ENCODE measurements around the gene ZNF146.
"Not testable (repeated sequence)": the region's sequence is repeated elsewhere in the genome, so short reads cannot be mapped to it uniquely, and the experiment has no call there.

The ZNF146 gene

GRCh38 chr19:36225219-36225892, 10.4 kb downstream of the ZNF146 start:
- no peak for DNase-seq
- in situ Hi-C loops (cut with MboI; ENCODE audit: low pct_unique_long_range_greater_than_20kb, low sequenced_read_pairs): no loop called here

DNA sequence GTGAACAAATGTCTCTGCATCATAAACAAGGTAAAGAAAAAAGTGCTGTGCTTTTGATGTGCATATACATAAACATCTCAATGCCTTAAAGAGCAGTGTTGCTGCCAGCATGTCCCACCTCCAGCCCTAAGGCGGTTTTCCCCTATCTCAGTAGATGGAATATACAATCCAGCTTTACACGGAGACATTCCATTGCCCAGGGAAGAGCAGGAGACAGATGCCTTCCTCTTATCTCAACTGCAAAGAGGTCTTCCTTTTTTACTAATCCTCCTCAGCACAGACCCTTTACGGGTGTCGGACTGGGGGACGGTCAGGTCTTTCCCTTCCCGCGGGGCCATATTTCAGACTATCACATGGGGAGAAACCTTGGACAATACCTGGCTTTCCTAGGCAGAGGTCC, 18.7 kb downstream of the ZNF146 start:
- DNase-seq; in situ Hi-C loops (cut with MboI; ENCODE audit: low pct_unique_long_range_greater_than_20kb, low sequenced_read_pairs): not testable (repeated sequence)

DNA sequence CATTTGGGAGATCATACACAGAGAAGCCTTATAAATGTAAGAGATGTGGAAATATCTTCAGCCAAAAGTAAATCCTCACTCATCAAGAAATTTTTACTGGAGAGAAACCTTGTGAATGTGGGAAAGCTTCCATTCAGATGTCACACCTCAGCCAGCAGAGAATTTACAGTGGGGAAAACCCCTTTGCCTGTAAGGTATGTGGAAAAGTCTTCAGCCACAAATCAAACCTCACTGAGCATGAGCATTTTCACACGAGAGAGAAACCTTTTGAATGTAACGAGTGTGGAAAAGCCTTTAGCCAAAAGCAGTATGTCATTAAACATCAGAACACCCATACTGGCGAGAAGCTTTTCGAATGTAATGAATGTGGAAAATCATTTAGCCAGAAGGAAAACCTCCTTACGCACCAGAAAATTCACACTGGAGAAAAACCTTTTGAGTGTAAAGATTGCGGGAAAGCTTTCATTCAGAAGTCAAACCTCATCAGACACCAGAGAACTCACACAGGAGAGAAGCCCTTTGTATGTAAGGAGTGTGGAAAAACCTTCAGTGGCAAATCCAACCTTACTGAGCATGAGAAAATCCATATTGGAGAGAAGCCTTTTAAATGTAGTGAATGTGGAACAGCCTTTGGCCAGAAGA, 21.5 kb downstream of the ZNF146 start:
- in situ Hi-C loops (cut with MboI; ENCODE audit: low pct_unique_long_range_greater_than_20kb, low sequenced_read_pairs): no loop called here
- no peak for DNase-seq

GRCh38 chr19:36236946-36237310, 22.0 kb downstream of the ZNF146 start:
- in situ Hi-C loops (cut with MboI; ENCODE audit: low pct_unique_long_range_greater_than_20kb, low sequenced_read_pairs): no loop called here

DNA sequence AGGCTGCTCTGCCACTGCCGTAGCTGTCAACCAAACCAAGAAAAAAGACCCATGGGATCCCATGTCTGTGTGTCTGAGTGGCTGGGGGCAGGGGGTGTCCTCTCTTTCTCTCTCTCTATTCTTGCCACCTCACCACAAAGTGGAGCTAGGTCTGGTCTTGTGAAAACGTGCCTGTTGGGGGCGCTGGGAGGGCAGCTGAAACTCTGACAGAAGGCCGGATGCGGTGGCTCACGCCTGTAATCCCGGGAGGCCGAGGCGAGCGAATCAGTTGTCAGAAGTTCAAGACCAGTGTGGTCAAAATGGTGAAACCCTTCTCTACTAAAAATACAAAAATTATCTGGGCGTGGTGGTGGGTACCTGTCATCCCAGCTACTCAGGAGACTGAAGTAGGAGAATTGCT, 29.2 kb downstream of the ZNF146 start:
- DNase-seq: no peak
- in situ Hi-C loops (cut with MboI; ENCODE audit: low pct_unique_long_range_greater_than_20kb, low sequenced_read_pairs): no loop called here

More at GRCh38 chr19:36236946-36237310, 22.0 kb downstream of the ZNF146 start:
- DNase-seq: no peak

GRCh38 chr19:36245210-36246005, 30.5 kb downstream of the ZNF146 start:
- in situ Hi-C loops (cut with MboI; ENCODE audit: low pct_unique_long_range_greater_than_20kb, low sequenced_read_pairs): no loop called here
- no peak for DNase-seq

GRCh38 chr19:36246006-36246481, 31.1 kb downstream of the ZNF146 start:
- DNase-seq: no peak
- in situ Hi-C loops (cut with MboI; ENCODE audit: low pct_unique_long_range_greater_than_20kb, low sequenced_read_pairs): no loop called here

DNA sequence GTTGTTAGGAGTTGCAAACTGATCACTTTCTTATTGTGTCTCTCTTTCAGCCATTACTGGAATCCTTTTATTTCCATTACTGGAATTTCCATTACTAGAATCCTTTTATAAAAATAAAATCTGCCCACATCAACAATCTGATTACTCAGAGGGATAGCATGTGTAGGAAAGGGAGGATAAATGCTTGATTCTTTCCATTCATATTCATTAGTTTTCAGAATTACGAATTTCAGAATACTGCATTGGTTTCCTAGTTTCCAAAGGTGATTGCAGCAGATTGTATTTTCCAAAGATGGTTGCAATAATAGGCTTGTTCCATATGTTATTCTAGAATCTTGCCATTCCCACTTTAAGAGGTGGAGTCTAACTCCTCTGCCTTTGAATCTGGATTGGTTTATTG, 37.1 kb downstream of the ZNF146 start:
- DNase-seq: no peak
- in situ Hi-C loops (cut with MboI; ENCODE audit: low pct_unique_long_range_greater_than_20kb, low sequenced_read_pairs): no loop called here

DNA sequence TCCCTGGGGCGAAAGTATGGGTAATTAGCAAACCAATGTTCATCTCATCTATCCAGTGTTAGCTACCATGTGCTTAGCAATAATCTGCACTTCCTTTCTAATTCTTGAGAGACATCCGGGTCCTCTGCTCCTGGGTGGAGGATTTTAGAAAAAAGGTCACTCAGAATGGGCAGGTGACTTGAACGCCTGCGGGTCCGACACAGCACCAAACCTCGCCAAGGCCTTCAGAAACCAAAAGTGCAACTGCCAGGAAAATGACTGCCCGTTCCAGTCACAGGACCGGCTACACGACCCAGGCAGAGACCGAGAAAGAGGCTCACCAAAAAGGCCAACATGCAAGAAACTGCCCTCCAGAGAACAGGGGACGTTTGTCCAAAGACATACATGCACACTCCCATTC, 39.9 kb downstream of the ZNF146 start:
- in situ Hi-C loops (cut with MboI; ENCODE audit: low pct_unique_long_range_greater_than_20kb, low sequenced_read_pairs): no loop called here
- no peak for DNase-seq

DNA sequence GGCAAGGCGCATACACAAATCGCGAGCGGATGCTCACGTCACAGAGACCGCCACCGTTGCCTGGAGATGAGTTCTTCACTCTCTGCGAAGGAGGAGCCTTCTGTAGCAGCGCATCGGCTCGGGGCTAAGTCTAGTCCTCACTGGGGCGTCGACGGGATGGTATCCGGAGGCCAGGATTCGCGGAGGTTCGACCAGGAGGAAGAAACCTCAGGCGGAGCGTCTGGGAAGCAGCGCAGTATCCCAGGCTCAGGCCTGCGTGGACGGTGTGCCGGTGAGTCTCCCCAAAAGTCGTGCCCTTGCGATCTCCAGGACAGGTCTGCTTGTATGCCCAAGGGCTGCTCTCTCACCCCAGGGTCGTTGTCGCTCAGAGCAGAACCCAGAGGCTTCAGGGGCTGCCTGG, 40.4 kb downstream of the ZNF146 start:
- in situ Hi-C loops (cut with MboI; ENCODE audit: low pct_unique_long_range_greater_than_20kb, low sequenced_read_pairs): no loop called here
- no peak for DNase-seq

- no peak for DNase-seq
- in situ Hi-C loops (cut with MboI; ENCODE audit: low pct_unique_long_range_greater_than_20kb, low sequenced_read_pairs): no loop called here
Observed at GRCh38 chr19:36256064-36256463, 41.2 kb downstream of the ZNF146 start.

- no peak for DNase-seq
- in situ Hi-C loops (cut with MboI; ENCODE audit: low pct_unique_long_range_greater_than_20kb, low sequenced_read_pairs): no loop called here
Observed at GRCh38 chr19:36256853-36257519, 42.1 kb downstream of the ZNF146 start.

DNA sequence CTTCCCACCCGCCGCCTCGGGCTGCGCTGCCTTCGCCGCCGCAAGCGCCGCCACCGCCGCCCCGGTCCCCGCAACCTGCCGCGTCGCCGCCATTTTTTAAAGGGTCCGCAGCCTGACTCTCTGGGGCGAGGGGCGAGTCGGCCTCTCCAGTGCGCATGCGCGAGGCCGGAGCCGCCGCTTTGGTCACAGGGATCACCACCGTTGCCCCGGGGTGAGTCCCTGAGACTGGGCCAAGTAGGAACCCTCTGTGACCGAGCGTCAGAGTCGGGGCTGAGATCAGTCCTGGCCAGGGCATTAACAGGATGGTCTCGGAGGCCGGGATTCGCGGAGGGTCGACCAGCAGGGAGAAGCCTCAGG, 42.6 kb downstream of the ZNF146 start:
- DNase-seq: no peak
- in situ Hi-C loops (cut with MboI; ENCODE audit: low pct_unique_long_range_greater_than_20kb, low sequenced_read_pairs): no loop called here

GRCh38 chr19:36258028-36258875, 43.3 kb downstream of the ZNF146 start:
- DNase-seq: no peak
- in situ Hi-C loops (cut with MboI; ENCODE audit: low pct_unique_long_range_greater_than_20kb, low sequenced_read_pairs): no loop called here

- in situ Hi-C loops (cut with MboI; ENCODE audit: low pct_unique_long_range_greater_than_20kb, low sequenced_read_pairs): no loop called here
Observed at GRCh38 chr19:36259211-36259610, 44.3 kb downstream of the ZNF146 start.

DNA sequence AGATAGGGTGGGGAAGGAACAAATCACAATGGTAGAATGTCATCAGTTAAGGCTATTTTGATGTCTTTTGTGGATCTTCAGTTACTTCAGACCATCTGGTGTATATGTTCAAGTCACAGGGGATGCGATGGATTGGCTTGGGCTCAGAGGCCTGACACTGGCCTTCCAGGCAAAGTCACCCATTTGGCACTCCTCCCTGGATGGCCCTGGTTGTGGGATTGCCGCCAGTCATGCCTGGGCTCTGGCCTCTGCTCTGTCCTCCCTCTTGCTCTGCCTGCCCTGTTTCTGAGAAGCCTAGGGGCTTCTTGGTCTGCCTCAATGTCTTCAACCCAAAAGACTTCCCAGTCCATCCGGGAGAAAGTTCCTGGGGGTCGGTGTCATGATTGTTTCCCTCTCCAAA, 50.2 kb downstream of the ZNF146 start:
- in situ Hi-C loops (cut with MboI; ENCODE audit: low pct_unique_long_range_greater_than_20kb, low sequenced_read_pairs): no loop called here
- no peak for DNase-seq

More at GRCh38 chr19:36259211-36259610, 44.3 kb downstream of the ZNF146 start:
- DNase-seq: no peak

DNA sequence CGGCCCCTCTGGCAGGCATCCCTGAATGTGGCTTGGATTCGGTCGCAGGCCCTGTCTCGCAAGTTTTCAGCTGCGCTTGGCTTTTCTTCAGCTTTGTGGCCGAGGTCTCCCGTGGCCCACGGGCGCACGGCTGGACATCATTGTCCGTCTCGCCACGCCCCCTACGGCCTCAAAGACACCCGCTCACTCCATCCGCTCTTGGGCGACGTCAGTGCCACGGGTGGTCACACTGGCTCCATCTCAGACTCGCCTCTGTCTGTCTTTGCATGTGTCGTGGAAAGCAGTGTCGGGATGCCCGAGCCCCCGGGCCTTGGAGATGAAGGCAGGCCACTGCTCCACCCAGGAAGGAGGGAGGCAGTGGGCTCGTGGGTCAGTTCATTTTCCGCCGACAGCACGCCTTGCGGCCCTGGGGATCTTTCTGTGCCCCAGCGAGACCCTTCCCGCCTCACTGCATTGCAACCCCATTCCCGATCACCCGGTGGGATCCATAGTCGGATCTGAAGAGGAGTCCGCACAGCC, 51.0 kb downstream of the ZNF146 start:
- in situ Hi-C loops (cut with MboI; ENCODE audit: low pct_unique_long_range_greater_than_20kb, low sequenced_read_pairs): no loop called here
- no peak for DNase-seq

DNA sequence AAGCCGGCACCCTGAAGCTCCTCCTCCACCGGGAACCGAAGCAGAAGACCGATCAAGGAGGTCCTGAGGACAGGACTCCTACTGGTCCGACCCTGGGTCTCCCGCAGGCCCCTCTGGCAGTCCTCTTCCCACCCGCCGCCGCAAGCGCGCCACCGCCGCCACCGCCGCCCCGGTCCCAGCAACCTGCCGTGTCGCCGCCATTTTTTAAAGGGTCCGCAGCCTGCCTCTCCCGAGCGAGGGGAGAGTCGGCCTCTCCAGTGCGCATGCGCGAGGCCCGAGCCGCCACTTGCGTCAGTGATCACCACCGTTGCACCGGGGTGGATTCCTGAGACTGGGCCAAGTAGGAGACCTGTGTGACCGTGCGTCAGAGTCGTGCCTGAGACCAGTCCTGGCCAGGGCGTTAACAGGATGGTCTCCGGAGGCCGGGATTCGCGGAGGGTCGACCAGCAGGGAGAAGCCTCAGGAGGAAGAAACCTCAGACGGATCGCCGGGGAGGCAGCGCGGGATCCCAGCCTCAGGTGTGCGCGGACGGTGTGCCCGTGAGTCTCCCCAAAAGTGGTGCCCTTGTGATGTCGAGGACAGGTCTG, 51.6 kb downstream of the ZNF146 start:
- DNase-seq: no peak
- in situ Hi-C loops (cut with MboI; ENCODE audit: low pct_unique_long_range_greater_than_20kb, low sequenced_read_pairs): no loop called here
